NCI-H2081 (cell line): ENCODE measurements around the gene ZSCAN18.

Source experiments
- DNase-seq, 2 experiments: peaks; one replicate each; lab custom pipeline; 2025; lab: John Stamatoyannopoulos, UW

The ZSCAN18 gene

GRCh38 chr19:58044886-58045285, 53.1 kb downstream of the ZSCAN18 start:
- DNase-seq: no peak

DNA sequence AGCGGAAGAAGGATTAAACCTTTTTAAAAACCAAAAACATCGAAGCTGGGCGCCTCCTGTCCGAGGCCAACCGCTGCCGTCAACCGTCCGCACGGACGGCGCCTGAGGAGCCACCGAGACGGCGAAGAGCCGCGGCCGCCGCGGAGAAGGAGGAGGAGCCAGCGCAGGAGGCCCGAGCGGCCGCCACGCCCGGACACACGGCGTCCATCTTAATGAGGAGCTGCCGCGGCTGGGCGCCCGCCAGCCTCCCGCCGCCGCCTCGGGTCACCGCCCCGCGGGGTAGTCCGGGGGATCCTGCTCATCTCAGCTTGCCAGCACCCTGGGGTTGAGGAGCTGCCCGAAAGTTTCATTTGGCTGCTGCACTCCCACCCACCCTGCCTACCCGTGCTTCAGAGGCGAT, 53.6 kb downstream of the ZSCAN18 start:
- no peak for DNase-seq

GRCh38 chr19:58042495-58043340, 55.3 kb downstream of the ZSCAN18 start:
- DNase-seq: no peak

DNA sequence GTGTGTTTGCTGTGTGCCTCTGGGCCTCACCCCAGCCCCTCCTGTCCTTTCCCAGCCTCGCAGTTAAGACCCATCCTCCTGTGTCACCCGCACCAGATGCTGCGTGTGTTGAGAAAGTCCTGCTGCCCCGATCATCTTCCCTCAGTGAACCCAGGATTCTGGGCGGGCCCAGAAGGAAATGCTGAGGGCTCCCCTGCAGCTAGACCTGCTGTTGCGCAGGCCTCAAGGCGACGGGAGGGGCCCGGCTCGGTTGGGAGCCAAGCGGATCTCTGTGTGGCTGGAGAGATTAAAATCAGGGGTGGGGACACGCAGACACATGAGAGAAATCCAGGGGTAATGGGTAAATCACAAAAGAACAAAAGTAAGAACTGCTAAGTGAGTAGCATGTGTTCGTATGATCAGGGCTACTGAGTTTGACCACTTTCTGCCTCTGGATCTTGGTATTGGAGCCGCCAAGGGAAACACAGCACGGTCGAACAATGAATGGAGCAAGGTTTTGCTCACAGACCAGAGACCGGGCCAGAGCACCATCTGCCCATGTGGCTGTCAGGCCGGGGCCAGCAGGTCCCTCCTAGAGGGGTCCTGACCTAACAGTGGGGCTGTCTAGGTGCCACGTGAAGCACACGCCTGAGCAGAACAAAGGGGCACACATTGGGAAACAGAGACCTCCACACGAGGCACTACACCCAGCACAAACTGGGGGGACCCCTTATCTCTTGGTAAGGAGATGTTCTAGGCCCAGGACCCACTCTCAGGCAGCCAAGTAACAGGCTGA, 57.1 kb downstream of the ZSCAN18 start:
- DNase-seq: no peak

DNA sequence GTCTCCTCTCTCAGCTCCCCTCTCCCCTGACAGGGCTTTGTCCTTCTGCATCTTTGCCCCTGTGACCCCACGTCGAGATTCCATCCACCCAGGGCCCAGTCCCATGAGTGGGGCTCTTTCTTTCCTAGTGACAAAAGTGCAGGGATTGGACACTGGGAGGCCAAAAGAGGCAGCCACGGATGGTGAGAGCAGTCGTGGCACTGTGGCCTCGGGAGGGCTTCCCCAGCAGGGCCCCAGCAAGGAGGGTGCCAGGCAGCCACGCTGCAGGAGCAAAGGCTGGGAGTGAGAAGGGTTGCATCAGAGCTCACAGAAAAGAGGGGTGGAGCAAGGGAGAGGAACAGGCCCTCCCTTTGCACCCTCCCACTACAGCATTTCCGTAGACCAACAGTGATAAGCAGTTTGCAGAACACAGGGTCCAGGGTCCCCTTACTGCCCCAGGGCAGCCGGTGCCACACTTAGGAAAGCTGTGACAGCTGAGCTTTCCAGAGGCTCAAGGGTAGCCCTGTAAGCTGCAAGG, 59.3 kb downstream of the ZSCAN18 start:
- no peak for DNase-seq

DNA sequence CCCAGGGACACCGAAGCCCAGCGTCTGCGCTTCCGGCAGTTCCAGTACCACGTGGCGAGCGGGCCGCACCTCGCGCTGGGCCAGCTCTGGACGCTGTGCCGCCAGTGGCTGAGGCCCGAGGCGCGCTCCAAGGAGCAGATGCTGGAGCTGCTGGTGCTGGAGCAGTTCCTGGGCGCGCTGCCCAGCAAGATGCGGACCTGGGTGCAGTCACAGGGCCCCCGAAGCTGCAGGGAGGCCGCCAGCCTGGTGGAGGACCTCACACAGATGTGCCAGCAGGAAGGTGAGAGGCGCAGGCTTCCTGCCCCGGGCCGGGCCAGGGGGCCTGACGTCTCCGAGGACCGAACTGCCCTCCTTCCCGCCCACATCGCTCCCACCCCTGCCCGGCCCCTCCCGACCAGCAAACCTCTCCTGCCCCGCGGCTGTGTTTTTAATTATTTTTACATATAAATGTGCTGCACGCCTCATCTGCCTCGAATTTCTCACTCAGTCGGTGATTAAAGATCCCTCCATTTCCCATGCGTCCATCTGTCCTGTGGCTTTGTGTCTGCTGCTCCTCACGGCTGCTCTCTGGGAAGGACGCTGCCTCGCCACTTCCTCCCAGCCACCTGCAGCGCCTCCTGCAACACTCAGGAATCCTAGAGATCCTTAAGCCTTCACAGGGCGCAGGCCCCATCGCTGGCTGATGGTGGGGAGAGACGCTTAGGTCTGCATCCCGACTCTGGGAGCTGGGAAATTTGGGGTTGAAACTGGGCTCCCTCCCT, 59.9 kb downstream of the ZSCAN18 start:
- no peak for DNase-seq

GRCh38 chr19:58035863-58036262, 62.2 kb downstream of the ZSCAN18 start:
- DNase-seq: no peak

GRCh38 chr19:58034477-58034793, 63.6 kb downstream of the ZSCAN18 start:
- DNase-seq: no peak
